Kidney (tissue), 14 donors: ENCODE data around the gene PLPPR1. TPM values are rescaled to one million over a fixed set of nuclear protein-coding genes. Genes with fewer than 3 reads are reported as not detected.
"Not testable (repeated sequence)": the region's sequence is repeated elsewhere in the genome, so short reads cannot be mapped to it uniquely, and the experiment has no call there.

Experiments
- DNase-seq, 5 donors: peaks; one replicate each; pipeline ENCODE4 v3.0.0-alpha.2; 2013 to 2020
- FAIRE-seq: peaks from 2 replicates; lab custom pipeline; 2012; peaks lifted over from hg19 to GRCh38; lab: Jason Lieb, UNC
- H3K27ac ChIP-seq, 2 donors: one replicate each; pipeline ENCODE4 v1.7.0; 2013; ENCODE audit warnings: low read depth in 2 of 2, low read length in 2 of 2, inconsistent platforms in 1 of 2
- H3K27me3 ChIP-seq: one replicate; pipeline ENCODE4 v1.7.1; 2013; ENCODE audit warnings: low read length, inconsistent platforms; ENCODE audit not compliant: control insufficient read depth, insufficient read depth
- H3K36me3 ChIP-seq, 3 donors: one replicate each; pipeline versions ENCODE4 v1.7.0 to v1.7.1; 2013; ENCODE audit warnings: low read length in 3 of 3, control low read depth in 1 of 3, inconsistent platforms in 1 of 3; ENCODE audit not compliant: insufficient read depth in 3 of 3, control insufficient read depth in 2 of 3
- H3K4me1 ChIP-seq, 3 donors: one replicate each; pipeline versions ENCODE4 v1.7.0 to v1.7.1; 2013; ENCODE audit warnings: low read length in 3 of 3, inconsistent platforms in 1 of 3, low read depth in 1 of 3; ENCODE audit not compliant: control insufficient read depth in 2 of 3, insufficient read depth in 2 of 3
- H3K4me3 ChIP-seq, 3 donors: one replicate each; pipeline versions ENCODE4 v1.7.0 to v1.8.1; 2013; ENCODE audit warnings: low read length in 3 of 3, control low read depth in 1 of 3, inconsistent platforms in 1 of 3
- H3K9ac ChIP-seq, 3 donors: one replicate each; pipeline versions ENCODE4 v1.7.0 to v1.7.1; 2013; ENCODE audit warnings: low read length in 3 of 3, control low read depth in 1 of 3, inconsistent platforms in 1 of 3
- H3K9me3 ChIP-seq, 3 donors: one replicate each; pipeline versions ENCODE4 v1.7.0 to v1.7.1; 2013; ENCODE audit warnings: low read length in 3 of 3, control low read depth in 1 of 3, inconsistent platforms in 1 of 3; ENCODE audit not compliant: control insufficient read depth in 2 of 3, insufficient read depth in 1 of 3
- CTCF ChIP-seq: IDR thresholded peaks from 3 replicates; pipeline ENCODE4 v1.5.1; 2012; ENCODE audit warnings: mild to moderate bottlenecking, moderate library complexity, borderline replicate concordance; ENCODE audit not compliant: insufficient read depth; ENCODE audit errors: extremely low read depth
- intact Hi-C: fragments of 100-400 bp; cut with DNase I; formaldehyde crosslinking; loops from one replicate; pipeline ENCODE4 v1.11.1; 2022
- polyA plus RNA-seq: library from polyadenylated mRNA; stranded (reverse); fragments of 350-450 nt; fragmentation: Illumina TruSeq; extraction: RNeasy Lipid Tissue Mini Kit (QIAGEN cat#74804); gene quantifications from one replicate; pipeline ENCODE4 v1.2.3, GENCODE V29; 2014; ENCODE audit warnings: low read depth, low replicate concordance; ENCODE audit not compliant: insufficient read depth
- total RNA-seq: library from RNA; stranded (reverse); fragmentation: NEBNext Ultra II Directional; extraction: Animal tissue kit (Norgen Biotek cat#: 25700); gene quantifications from one replicate; pipeline ENCODE4 v1.2.1, GENCODE V29; 2021
- donor health status: control.
- donor health status: control.
- donor health status: control.
- donor health status: control.
- donor health status: control.
- donor health status: DM: yes; HTN: yes; CAD: no.
- donor health status: Normal renal cell carcinoma (clear cell type).

The PLPPR1 gene
- total and polyA plus RNA-seq, 2 donors from 2014 or later, result 0.98 to 21.6 TPM

GRCh38 chr9:101326501-101326900 is 298.0 kb downstream of the PLPPR1 start:
- peak overlapping the region; percentile 7 to 28 for H3K27ac ChIP-seq
- no peak for TF ChIP-seq CTCF
- no peak overlapping the region for H3K4me3 ChIP-seq
- FAIRE-seq (no peak), DNase-seq (no peak)
- peaks cover 0 to 17% (median 2%) of the 10 kb centered on the region in 3 donors for H3K4me1 ChIP-seq
- H3K9ac ChIP-seq, result no peak overlapping the region
- H3K27me3 ChIP-seq, result no peaks in the 10 kb centered on the region
- H3K36me3 ChIP-seq, result no peaks in the 10 kb centered on the region
- intact Hi-C loops, result no loop called here
- H3K9me3 ChIP-seq, result peaks cover 0 to 4% (median 0%) of the 10 kb centered on the region in 3 donors

GRCh38 chr9:101327422-101327909 is 298.9 kb downstream of the PLPPR1 start:
- H3K4me3 ChIP-seq, H3K27me3 ChIP-seq, H3K9ac ChIP-seq, H3K36me3 ChIP-seq, intact Hi-C loops, FAIRE-seq, DNase-seq, H3K9me3 ChIP-seq, H3K27ac ChIP-seq: not testable (repeated sequence)
- H3K4me1 ChIP-seq, result peaks cover 0 to 17% (median 2%) of the 10 kb centered on the region in 3 donors

GRCh38 chr9:101332362-101332761 is 303.8 kb downstream of the PLPPR1 start:
- Histone ChIP-seq H3K27ac (no peak overlapping the region), H3K4me1 (no peaks in the 10 kb centered on the region), H3K9me3 (peaks cover 0 to 4% (median 0%) of the 10 kb centered on the region in 3 donors), H3K36me3 (no peaks in the 10 kb centered on the region), H3K4me3 (no peak overlapping the region), H3K27me3 (no peaks in the 10 kb centered on the region), H3K9ac (no peak overlapping the region)
- intact Hi-C loops, result no loop called here
- TF ChIP-seq CTCF, result no peak
- DNase-seq (peak in 1 of 5 donors; percentile 6), FAIRE-seq (no peak)

GRCh38 chr9:101333490-101333889 is 305.0 kb downstream of the PLPPR1 start:
- Histone ChIP-seq H3K9me3 (no peaks in the 10 kb centered on the region), H3K4me1 (no peaks in the 10 kb centered on the region), H3K27ac (no peak overlapping the region), H3K36me3 (no peaks in the 10 kb centered on the region), H3K27me3 (no peaks in the 10 kb centered on the region), H3K4me3 (no peak overlapping the region), H3K9ac (no peak overlapping the region)
- no peak for TF ChIP-seq CTCF
- intact Hi-C loops, result no loop called here
- FAIRE-seq, result no peak
- no peak for DNase-seq
